ENCODE measurements around the gene CAMK1D.
"Not testable (repeated sequence)": the region's sequence is repeated elsewhere in the genome, so short reads cannot be mapped to it uniquely, and the experiment has no call there.

GRCh38 chr10:12439767-12440166 lies 90.4 kb downstream of the CAMK1D start:
- TF ChIP-seq CTCF (IDR thresholded peaks at IDR 0.05; ENCODE audit: extremely low read depth in 1 of 2, insufficient read depth in 1 of 2, low read depth in 1 of 2, low read length in 2 of 2); POLR2A (IDR thresholded peaks at IDR 0.05; ENCODE audit: low read depth, low read length); FOS (IDR thresholded peaks at IDR 0.05; ENCODE audit: borderline replicate concordance, insufficient read depth, low read length): not testable (repeated sequence)

All from endothelial cell of umbilical vein (primary cell).